ENCODE results near the gene ST3GAL3.
A peak's percentile ranks its signal among the peaks of the same experiment; 100 is the strongest.

Gene ST3GAL3

GRCh38 chr1:43707190-43708001 is at the start of gene ST3GAL3:
TSS of gene ST3GAL3 (plus strand) at chr1:43707536. CDS start at chr1:43736263, 28,727 bp downstream.
- DNase-seq, result peak; percentile 94
- Mint-ChIP-seq H3K4me3 (peak within 1 kb of the TSS; percentile 93), H3K9me3 (no peaks in the 10 kb centered on the region), H3K4me1 (ENCODE audit: low read depth) (peaks cover 32% of the 10 kb centered on the region), H3K36me3 (ENCODE audit: low read depth) (peaks cover 80% of the 10 kb centered on the region), H3K27ac (peak within 1 kb of the TSS; percentile 91), H3K27me3 (no peaks in the 10 kb centered on the region)

- no peak overlapping the region for H3K27ac Mint-ChIP-seq
- DNase-seq, result no peak
- no peak overlapping the region for H3K4me3 Mint-ChIP-seq
- H3K4me1 Mint-ChIP-seq (ENCODE audit: low read depth), result peaks cover 17% of the 10 kb centered on the region
- H3K27me3 Mint-ChIP-seq, result no peaks in the 10 kb centered on the region
- H3K36me3 Mint-ChIP-seq (ENCODE audit: low read depth), result peaks cover 93% of the 10 kb centered on the region
- no peaks in the 10 kb centered on the region for H3K9me3 Mint-ChIP-seq
Observed at GRCh38 chr1:43659212-43660166, 47.8 kb upstream of the ST3GAL3 start.

GRCh38 chr1:43660355-43660754 is 47.0 kb upstream of the ST3GAL3 start:
- H3K4me3 Mint-ChIP-seq, result no peak overlapping the region
- peak overlapping the region; percentile 4 for H3K27ac Mint-ChIP-seq
- no peaks in the 10 kb centered on the region for H3K9me3 Mint-ChIP-seq
- H3K36me3 Mint-ChIP-seq (ENCODE audit: low read depth), result peaks cover 92% of the 10 kb centered on the region
- peaks cover 18% of the 10 kb centered on the region for H3K4me1 Mint-ChIP-seq (ENCODE audit: low read depth)
- H3K27me3 Mint-ChIP-seq, result no peaks in the 10 kb centered on the region
- DNase-seq, result no peak

GRCh38 chr1:43664369-43664768 is 43.0 kb upstream of the ST3GAL3 start:
- Mint-ChIP-seq H3K4me1 (ENCODE audit: low read depth) (peaks cover 16% of the 10 kb centered on the region), H3K36me3 (ENCODE audit: low read depth) (peaks cover 93% of the 10 kb centered on the region), H3K4me3 (no peak overlapping the region), H3K27me3 (no peaks in the 10 kb centered on the region), H3K9me3 (no peaks in the 10 kb centered on the region), H3K27ac (peak overlapping the region; percentile 46)
- no peak for DNase-seq

GRCh38 chr1:43666608-43667007 is 40.7 kb upstream of the ST3GAL3 start:
- peaks cover 12% of the 10 kb centered on the region for H3K4me1 Mint-ChIP-seq (ENCODE audit: low read depth)
- DNase-seq, result no peak
- H3K36me3 Mint-ChIP-seq (ENCODE audit: low read depth), result peaks cover 98% of the 10 kb centered on the region
- no peak overlapping the region for H3K27ac Mint-ChIP-seq
- no peaks in the 10 kb centered on the region for H3K9me3 Mint-ChIP-seq
- H3K4me3 Mint-ChIP-seq, result no peak overlapping the region
- no peaks in the 10 kb centered on the region for H3K27me3 Mint-ChIP-seq

GRCh38 chr1:43668956-43669355 is 38.4 kb upstream of the ST3GAL3 start:
- no peak for DNase-seq

GRCh38 chr1:43669878-43670277 is 37.5 kb upstream of the ST3GAL3 start:
- H3K9me3 Mint-ChIP-seq, result no peaks in the 10 kb centered on the region
- DNase-seq, result no peak
- peaks cover 93% of the 10 kb centered on the region for H3K36me3 Mint-ChIP-seq (ENCODE audit: low read depth)
- peaks cover 2% of the 10 kb centered on the region for H3K4me1 Mint-ChIP-seq (ENCODE audit: low read depth)
- H3K27me3 Mint-ChIP-seq, result no peaks in the 10 kb centered on the region
- H3K27ac Mint-ChIP-seq, result no peak overlapping the region
- H3K4me3 Mint-ChIP-seq, result no peak overlapping the region

More at GRCh38 chr1:43668956-43669355, 38.4 kb upstream of the ST3GAL3 start:
- peaks cover 10% of the 10 kb centered on the region for H3K4me1 Mint-ChIP-seq (ENCODE audit: low read depth)
- no peaks in the 10 kb centered on the region for H3K9me3 Mint-ChIP-seq
- no peak overlapping the region for H3K4me3 Mint-ChIP-seq
- no peaks in the 10 kb centered on the region for H3K27me3 Mint-ChIP-seq
- peak overlapping the region; percentile 1 for H3K27ac Mint-ChIP-seq
- H3K36me3 Mint-ChIP-seq (ENCODE audit: low read depth), result peaks cover 93% of the 10 kb centered on the region

GRCh38 chr1:43671193-43671592 is 36.1 kb upstream of the ST3GAL3 start:
- Mint-ChIP-seq H3K36me3 (ENCODE audit: low read depth) (peaks cover 91% of the 10 kb centered on the region), H3K27me3 (no peaks in the 10 kb centered on the region), H3K9me3 (no peaks in the 10 kb centered on the region), H3K27ac (no peak overlapping the region), H3K4me1 (ENCODE audit: low read depth) (peaks cover 5% of the 10 kb centered on the region), H3K4me3 (no peak overlapping the region)
- no peak for DNase-seq

GRCh38 chr1:43671626-43672330 is 35.6 kb upstream of the ST3GAL3 start:
- DNase-seq, result no peak
- Mint-ChIP-seq H3K27ac (no peak overlapping the region), H3K4me1 (ENCODE audit: low read depth) (peaks cover 5% of the 10 kb centered on the region), H3K27me3 (no peaks in the 10 kb centered on the region), H3K9me3 (no peaks in the 10 kb centered on the region), H3K4me3 (no peak overlapping the region), H3K36me3 (ENCODE audit: low read depth) (peaks cover 85% of the 10 kb centered on the region)

GRCh38 chr1:43673261-43673660 is 34.1 kb upstream of the ST3GAL3 start:
- H3K36me3 Mint-ChIP-seq (ENCODE audit: low read depth), result peaks cover 83% of the 10 kb centered on the region
- H3K9me3 Mint-ChIP-seq, result no peaks in the 10 kb centered on the region
- no peak overlapping the region for H3K27ac Mint-ChIP-seq
- peaks cover 5% of the 10 kb centered on the region for H3K4me1 Mint-ChIP-seq (ENCODE audit: low read depth)
- DNase-seq, result no peak
- H3K27me3 Mint-ChIP-seq, result no peaks in the 10 kb centered on the region
- no peak overlapping the region for H3K4me3 Mint-ChIP-seq

- H3K4me3 Mint-ChIP-seq, result no peak overlapping the region
- H3K36me3 Mint-ChIP-seq (ENCODE audit: low read depth), result peaks cover 69% of the 10 kb centered on the region
- peak overlapping the region; percentile 1 for H3K27ac Mint-ChIP-seq
- H3K27me3 Mint-ChIP-seq, result no peaks in the 10 kb centered on the region
- H3K4me1 Mint-ChIP-seq (ENCODE audit: low read depth), result peaks cover 4% of the 10 kb centered on the region
- no peaks in the 10 kb centered on the region for H3K9me3 Mint-ChIP-seq
- DNase-seq, result no peak
Observed at GRCh38 chr1:43678940-43679339, 28.4 kb upstream of the ST3GAL3 start.

- H3K4me3 Mint-ChIP-seq, result no peak overlapping the region
- no peaks in the 10 kb centered on the region for H3K4me1 Mint-ChIP-seq (ENCODE audit: low read depth)
- no peaks in the 10 kb centered on the region for H3K9me3 Mint-ChIP-seq
- no peak for DNase-seq
- peak overlapping the region; percentile 23 for H3K27ac Mint-ChIP-seq
- peaks cover 35% of the 10 kb centered on the region for H3K36me3 Mint-ChIP-seq (ENCODE audit: low read depth)
- no peaks in the 10 kb centered on the region for H3K27me3 Mint-ChIP-seq
Observed at GRCh38 chr1:43683560-43683959, 23.8 kb upstream of the ST3GAL3 start.

- Mint-ChIP-seq H3K4me1 (ENCODE audit: low read depth) (no peaks in the 10 kb centered on the region), H3K36me3 (ENCODE audit: low read depth) (peaks cover 9% of the 10 kb centered on the region), H3K27ac (no peak overlapping the region)
Observed at GRCh38 chr1:43686801-43687200, 20.5 kb upstream of the ST3GAL3 start.

More at GRCh38 chr1:43686801-43687200, 20.5 kb upstream of the ST3GAL3 start:
- H3K27me3 Mint-ChIP-seq, result no peaks in the 10 kb centered on the region
- no peak overlapping the region for H3K4me3 Mint-ChIP-seq
- DNase-seq, result no peak
- no peaks in the 10 kb centered on the region for H3K9me3 Mint-ChIP-seq
